GM21360 (cell line): ENCODE results near the gene NUP214.
"Not testable (repeated sequence)": the region's sequence is repeated elsewhere in the genome, so short reads cannot be mapped to it uniquely, and the experiment has no call there.

Experiments used
- ATAC-seq: cut with Tn5 transposase; IDR thresholded peaks from one replicate; pipeline ENCODE4 v1.9.1; 2021; ENCODE audit warnings: mild to moderate bottlenecking, moderate library complexity; ENCODE audit not compliant: unreplicated experiment

The NUP214 gene

DNA sequence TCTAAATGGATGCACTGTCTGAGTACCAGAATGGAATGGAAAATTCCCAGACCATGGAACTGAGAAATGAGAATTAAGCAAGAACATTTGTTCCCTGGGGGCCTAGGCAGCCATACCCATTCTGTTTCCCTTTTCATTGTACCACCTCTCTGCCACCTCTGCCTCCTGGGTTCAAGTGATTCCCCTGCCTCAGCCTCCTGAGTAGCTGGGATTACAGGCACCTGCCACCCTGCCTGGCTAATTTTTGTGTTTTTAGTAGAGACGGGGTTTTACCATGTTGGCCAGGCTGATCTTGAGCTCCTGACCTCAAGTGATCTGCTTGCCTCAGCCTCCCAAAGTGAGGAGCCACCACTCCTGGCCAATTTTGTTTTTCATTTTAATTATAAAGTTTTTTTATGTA, 33.3 kb downstream of the NUP214 start:
- not testable (repeated sequence) for ATAC-seq

DNA sequence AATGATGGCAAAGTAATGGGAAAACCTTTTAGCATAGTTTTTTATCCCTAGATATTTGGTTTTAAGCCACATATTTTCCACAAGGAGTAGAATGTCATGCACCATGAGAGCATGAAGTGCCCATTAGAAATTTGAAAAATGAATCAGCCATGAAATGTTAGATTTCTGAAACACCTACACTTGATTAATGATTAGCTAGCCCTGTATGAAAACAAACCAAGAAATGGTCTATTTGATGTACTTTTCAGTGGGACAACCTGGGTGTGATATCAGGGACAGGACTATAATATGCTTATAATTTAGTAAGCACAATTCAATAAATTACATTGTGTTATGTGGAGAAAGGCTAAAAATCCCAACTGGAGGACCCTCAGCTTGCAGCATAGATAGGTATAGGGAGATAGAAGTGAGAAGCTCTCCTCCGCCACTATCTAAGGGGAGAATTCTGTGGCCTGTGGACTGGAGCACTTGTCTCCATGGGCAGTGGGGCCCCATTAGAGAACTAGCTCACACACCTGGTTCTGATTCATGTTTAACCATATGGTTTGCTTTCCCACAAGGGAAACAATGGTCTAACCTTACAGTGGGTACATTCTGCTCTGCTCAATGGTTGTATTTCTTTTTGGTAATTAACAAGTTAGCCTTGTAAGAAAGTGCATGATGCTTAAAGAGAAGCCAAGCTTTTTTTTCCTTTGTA, 35.2 kb downstream of the NUP214 start:
- ATAC-seq: no peak

DNA sequence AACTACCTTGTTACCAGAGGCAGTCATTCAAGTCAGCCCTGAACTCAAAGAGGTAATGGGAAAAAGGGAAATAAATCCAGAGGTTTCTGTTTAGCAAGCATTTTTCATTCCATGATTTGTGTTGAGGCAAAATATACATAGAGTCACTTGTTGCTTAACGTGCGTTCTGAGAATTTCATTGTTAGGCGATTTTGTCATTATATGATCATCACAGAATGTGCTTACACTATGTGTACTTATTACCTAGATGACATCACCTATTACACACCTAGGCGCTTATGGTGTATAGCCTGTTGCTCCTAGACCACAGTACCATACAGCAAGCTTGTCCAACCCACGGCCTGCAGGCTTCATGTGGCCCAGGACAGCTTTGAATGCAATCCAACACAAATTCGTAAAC, 36.2 kb downstream of the NUP214 start:
- no peak for ATAC-seq

DNA sequence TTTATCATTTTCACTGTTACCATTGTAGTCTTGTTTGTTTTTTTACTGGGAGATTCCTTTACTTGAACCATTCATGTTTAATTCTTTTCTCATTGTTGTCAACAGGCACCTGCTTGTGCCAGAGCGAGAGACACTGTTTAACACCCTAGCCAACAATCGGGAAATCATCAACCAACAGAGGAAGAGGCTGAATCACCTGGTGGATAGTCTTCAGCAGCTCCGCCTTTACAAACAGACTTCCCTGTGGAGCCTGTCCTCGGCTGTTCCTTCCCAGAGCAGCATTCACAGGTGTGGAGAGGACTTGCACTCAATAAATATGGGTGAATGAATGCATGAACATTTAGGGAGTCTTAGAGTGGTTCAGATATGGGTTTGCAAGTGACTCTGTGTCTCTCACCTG, 37.5 kb downstream of the NUP214 start:
- ATAC-seq: no peak

DNA sequence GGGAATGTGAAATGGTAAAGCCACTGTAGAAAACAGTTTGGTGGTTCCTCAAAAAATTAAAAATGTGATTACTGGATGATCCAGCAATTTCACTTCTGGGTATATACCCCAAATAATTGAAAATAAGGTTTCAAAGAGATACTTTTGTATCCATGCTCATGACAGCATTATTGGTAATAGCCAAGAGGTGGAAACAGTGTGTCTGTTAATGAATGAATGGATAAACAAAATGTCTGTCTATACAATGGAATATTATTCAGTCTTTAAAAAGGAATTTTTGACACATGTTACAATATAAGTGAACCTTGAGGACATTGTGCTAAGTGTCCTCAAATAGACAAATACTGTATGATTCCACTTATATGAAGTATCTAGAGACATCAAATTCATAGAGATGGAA, 40.1 kb downstream of the NUP214 start:
- no peak for ATAC-seq

DNA sequence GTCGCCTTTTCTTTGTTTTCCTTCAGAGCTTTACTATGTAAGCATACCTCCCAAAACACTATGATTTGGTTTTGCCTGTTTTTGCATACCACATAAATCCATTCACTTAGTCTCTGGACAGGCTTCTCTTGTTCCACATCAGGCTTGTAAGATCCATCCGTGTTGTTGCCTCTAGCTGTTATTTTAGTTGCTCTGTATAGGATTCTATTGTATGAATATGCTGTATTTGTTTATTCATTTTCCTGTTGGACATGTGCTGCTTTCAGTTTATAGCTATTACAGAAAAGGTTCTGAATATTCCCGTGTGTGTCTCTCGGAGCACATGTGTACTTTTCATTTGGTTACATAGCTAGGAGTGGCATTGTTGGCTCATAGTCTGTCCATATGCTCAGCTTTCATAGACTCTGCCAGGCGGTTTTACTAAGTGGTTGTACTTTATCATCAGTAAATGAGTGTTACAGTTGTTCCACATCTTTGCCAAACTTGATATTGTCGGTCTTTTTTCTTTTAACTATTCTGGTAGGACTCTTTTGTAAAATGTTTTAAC, 41.8 kb downstream of the NUP214 start:
- no peak for ATAC-seq

DNA sequence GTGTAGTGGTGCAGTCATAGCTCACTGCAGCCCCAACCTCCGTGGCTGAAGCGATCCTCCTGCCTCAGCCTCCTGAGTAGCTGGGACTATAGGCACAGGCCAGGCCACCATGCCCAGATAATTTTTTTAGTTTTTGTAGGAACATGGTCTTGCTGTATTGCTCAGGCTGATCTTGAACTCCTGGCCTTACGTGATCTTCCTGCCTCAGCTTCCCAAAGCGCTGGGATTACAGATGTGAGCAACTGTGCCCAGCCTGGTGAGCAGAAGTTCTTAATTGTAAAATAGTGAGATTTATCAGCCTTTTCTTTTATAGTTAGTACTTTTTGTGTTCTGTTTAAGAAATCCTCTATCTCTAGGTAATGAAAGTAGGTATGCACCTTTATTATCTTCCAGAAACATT, 42.5 kb downstream of the NUP214 start:
- no peak for ATAC-seq

DNA sequence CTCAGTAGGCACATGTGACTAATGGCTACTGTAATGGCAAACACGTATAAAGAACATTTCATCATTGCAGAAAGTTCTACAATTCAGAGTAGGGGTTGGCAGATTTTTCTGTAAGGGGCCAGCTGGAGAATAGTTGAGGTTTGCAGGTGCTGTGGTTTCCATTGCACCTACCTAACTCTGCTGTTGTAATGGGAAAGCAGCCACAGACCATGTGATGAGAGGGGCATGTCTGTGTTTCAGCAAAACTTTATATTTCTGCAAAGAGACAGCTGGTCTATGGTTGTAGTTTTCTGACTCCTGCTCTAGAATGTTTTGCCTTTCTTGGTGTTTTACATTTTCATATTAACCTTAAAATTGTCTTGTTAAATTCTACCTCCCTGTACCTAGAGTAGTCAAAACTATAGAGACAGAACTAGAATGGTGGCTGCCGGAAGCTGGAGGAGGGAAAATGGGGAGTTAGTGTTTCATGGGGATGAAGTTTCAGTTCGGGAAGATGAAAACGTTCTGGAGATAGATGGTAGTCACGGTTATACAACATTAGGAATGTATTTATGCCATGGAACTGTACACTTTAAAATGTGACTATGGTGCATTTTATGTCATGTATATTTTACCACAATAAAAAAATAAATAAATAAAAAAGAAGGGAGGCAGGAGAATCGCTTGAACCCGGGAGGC, 44.3 kb downstream of the NUP214 start:
- ATAC-seq: no peak

DNA sequence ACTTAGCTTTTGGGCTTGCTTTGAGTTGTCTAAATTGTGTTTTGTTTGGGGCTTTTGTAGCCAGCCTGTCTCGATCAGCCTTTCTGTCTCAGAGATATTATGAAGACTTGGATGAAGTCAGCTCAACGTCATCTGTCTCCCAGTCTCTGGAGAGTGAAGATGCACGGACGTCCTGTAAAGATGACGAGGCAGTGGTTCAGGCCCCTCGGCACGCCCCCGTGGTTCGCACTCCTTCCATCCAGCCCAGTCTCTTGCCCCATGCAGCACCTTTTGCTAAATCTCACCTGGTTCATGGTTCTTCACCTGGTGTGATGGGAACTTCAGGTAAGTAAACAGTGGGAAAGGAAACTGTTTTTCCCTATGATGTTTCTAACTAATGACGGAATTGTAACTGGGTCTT, 48.6 kb downstream of the NUP214 start:
- ATAC-seq: no peak

DNA sequence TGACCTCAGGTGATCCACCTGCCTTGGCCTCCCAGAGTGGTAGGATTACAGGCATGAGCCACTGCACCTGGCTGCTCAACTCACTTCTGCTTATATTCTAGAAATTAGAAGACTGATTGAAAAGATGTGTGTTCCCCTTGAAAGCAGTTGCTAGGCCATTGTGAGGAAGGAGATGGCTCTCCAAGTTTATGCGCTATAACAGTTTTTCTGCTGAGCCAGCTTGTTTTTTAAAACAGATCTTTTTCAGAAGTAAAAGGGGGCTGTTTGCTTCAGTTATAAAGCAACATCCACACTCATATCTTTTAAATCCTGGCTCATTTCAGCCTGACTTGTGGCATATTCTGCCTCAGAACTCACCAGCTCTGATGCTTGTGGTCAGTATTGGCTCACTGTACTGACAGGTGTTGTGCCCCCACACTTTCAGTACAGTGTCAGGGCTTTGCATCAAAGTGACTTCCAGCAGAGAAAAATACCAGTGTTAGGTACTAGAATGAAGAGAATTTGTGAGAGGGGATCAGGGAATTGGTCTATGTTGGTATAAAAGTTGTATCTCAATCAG, 49.4 kb downstream of the NUP214 start:
- no peak for ATAC-seq

DNA sequence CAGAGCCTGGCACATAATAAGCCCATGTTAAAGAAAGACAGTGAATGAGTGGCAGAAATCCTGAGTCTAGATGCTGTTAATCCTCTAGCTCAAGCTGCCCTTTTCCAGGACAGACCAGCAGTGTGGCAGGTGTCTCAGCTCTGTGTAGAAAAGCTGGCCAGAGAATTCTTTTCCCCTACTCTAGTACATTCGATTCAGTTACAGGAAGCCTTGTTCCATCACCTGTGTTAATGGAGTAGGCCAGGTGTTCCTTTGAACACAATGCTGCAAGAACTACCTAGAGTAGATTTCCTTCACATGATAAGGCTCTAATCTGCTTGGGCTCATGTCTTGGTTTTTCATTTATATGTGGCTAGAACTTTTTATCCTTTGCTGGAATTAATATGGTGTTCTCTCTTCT, 52.5 kb downstream of the NUP214 start:
- no peak for ATAC-seq

DNA sequence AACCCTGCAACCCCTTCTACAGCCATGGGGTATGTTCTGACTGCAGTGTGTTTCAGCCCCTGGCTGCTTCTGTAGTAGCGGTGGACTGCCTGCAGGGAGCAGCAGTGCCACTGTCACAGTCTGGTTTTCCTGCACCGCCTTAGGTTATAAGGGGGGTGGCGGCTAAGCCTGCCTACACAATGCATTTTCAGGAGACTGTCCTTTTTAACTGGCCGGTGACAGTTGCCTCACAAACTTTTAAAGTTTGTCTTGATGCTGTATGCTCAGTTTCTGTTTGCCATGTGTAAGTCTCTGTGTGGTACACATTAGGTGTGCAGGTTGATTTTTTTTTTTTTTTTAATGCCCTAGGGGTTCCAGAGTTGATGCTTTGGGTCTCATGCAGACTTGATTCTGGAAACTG, 53.0 kb downstream of the NUP214 start:
- ATAC-seq: no peak

DNA sequence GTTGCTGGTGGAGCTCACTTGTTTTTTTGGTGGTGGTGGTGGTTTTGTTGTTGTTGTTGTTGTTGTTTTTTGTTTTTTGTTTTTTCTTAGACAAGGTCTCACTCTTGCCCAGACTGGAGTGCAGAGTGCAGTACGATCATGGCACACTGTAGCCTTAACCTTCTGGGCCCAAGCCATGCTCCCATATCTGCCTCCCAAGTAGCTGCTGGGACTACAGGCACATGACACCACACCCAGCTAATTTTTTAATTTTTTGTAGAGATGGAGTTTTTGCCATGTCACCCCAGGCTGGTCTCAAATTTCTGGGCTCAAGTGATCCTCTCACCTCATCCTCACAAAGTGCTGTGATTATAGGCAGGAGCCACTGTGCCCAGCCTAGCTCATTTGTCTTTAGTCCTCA, 53.5 kb downstream of the NUP214 start:
- ATAC-seq: no peak

DNA sequence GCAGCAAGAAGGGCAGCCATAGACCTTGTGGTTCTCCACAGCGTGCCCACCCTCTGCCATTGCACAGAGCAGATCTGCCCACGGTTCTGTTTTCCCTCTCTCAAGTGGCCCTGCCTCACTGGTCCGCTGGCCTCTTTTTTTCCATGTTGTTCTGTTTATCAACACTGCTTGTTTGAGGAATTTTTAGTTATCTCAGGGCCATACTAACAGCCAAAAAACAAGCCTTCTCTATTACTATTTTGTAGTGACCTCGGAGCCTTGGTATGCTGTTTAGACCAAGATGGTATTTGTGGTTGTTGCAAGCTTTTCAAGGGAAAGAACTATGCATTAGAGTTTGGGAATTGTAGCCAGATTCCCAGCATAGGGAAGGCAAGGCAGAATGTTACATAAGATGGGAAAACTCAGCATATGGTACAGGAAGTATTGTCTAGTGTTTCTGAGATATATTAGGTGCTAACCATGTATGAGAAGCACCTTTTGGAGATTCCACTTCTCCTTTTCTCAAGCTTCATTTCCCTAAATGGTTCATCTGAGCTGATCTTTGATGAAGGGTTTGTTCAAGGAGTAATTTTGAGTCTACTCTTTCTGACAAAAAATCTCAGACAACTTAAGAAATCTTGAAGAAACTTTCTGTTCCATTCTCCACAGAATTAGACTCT, 54.3 kb downstream of the NUP214 start:
- ATAC-seq: no peak

DNA sequence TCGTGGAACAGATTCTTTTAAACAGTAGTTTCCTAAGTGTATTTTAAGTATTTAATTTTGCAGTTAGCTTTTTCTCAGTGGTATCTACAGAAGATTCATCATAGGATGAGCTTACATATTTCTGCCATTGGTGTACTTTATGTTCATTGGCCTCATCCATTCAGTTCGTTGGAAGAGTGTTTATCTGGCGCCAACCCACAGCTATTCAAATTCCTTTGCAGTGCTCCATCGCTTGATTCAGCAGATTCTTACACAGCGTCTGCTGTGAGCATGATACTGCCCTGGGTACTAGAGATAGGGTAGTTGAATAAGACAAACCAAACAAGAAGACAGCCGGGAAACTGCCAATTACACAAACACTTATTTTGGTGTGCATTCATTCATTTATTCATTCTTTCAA, 55.1 kb downstream of the NUP214 start:
- no peak for ATAC-seq

DNA sequence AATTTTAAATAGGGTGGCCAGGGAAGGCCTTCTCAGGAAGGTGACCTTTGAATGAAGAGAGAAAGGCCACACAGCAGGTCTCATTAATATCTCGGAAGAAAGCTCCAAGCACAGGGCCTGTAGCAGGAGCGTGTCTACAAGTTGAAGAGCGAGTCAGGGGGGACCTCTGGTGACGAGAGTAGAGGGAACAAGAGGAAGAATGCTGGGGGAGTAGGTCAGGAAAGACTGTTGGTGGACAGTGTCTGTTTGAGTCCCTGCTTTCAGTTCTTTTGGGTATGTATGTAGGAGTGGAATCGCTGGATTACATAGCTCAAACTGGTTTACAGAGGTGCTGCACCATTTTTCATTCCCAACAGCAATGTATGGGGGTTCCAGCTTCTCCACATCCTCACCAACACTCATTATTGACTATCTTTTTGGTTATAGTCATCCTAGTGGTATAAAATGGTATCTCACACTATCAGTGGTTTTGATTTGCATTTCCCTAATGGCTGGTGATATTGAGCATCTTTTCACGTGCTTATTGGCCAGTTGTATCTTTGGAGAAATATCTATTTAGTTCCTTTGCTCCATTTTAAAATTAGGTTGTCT, 55.8 kb downstream of the NUP214 start:
- no peak for ATAC-seq

DNA sequence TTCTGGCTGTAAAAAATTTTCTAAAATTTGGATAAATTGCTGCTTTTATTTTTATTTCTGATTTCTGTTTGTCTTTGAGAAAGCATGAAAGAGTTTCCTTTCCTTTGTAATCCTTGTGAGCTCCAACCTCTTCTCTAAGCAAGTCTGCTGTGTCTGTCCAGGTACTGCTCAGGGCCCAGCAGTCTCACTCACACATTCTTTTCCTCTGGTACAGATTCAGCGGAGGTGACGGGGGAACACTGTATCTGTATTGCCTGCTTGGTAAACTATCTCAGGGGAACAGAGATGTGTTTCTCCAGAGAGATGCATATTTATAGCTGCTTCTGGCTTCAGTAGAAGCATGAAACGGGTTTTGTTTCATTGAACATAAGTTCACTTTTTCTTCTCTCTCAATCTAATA, 60.5 kb downstream of the NUP214 start:
- ATAC-seq: no peak

DNA sequence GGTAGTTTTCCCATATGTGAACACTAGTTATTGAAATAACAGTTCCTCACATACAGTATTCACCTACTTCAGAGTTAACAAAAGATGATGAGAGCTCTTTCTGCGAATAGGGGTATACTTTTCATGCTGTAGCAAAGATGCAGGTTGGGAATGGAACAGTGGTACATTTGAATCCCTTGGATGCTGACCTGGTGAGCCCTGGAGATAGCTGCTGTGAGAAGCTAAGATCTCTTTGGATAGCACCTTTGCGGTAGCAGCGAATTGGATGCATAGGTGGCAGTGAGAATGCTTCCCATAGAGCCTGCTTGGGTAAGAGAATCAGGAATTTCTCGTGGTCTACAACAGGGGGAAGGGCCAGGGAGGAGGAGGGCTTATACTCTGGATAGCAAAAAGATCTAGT, 61.2 kb downstream of the NUP214 start:
- no peak for ATAC-seq

DNA sequence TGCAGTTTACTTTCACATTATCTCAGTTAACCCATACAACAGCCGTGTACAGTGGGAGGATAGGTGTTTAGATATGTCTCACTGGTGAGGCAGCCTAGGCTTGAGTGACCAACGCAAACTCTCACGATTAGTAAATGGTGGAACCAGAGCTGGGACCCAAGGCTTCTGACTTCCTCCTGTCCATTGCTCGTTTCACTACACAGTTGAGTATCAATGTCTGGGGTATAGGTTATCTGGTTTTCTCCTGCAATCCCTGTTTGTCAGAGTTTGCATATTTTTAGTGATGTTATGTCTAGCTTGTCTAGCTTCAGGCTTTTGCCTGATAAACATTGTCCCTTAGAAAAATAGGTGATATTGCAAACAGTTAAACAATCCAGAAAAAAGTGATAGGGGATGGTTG, 62.6 kb downstream of the NUP214 start:
- ATAC-seq: no peak

DNA sequence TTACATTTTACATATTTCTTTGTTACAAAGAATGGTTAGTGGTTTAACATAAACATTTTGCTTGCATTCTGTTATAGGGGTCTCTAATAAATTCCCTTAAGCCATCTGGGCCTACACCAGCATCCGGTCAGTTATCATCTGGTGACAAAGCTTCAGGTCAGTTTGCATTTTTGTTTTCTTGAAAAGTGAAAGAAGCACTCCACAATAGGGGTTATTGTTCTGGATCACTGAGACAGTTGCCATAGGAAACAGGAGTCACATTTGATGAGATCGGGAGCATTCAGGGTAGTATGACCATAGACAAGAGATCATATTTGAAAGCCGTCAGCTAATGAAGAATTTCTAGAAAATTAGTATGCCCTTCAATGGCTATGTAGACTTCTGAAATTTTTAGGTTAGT, 63.6 kb downstream of the NUP214 start:
- ATAC-seq: no peak

DNA sequence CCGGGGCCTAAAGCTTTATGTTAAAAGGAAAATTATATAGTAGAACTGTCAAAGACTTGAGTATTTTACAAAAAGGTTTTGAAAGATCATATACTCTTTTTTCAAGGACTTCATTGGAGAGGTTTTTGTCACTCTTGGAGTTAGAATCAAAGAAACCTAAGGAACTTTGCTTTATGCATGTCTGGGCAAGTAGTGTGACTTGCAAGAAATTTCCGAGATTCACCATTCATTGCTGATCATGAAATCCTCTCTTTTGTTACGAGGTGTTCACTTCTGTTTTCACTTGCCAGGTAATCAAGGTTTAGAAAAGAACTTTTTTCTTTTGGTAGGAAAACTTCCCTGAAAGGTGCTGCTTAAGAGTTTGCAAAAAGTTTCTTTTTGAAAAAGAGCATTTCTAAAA, 64.8 kb downstream of the NUP214 start:
- ATAC-seq: no peak
